Astrocyte (in vitro differentiated cells and primary cell): Measurements from ENCODE around the gene PRR5. TPM values are rescaled to one million over a fixed set of nuclear protein-coding genes. Genes with fewer than 3 reads are reported as not detected.

ENCODE experiments used
- DNase-seq: peaks from one replicate; pipeline ENCODE4 v3.0.0-alpha.2; 2010; ENCODE audit warnings: low read depth
- FAIRE-seq: peaks from 2 replicates; lab custom pipeline; 2011; peaks lifted over from hg19 to GRCh38; lab: Jason Lieb, UNC
- H2AFZ ChIP-seq: 2 replicates; pipeline ENCODE4 v1.6.0; 2012; ENCODE audit warnings: low read depth, low read length, inconsistent platforms
- H3K27ac ChIP-seq: 2 replicates; pipeline ENCODE4 v1.5.1; 2011; ENCODE audit warnings: low read depth, low read length, inconsistent platforms
- H3K27me3 ChIP-seq: 2 replicates; pipeline ENCODE4 v1.6.0; 2011; ENCODE audit warnings: low read length, inconsistent platforms; ENCODE audit not compliant: insufficient read depth
- H3K36me3 ChIP-seq: 2 replicates; pipeline ENCODE4 v1.5.1; 2011; ENCODE audit warnings: low read length, inconsistent platforms; ENCODE audit not compliant: insufficient read depth
- H3K4me1 ChIP-seq: 2 replicates; pipeline ENCODE4 v1.5.1; 2011; ENCODE audit warnings: low read length, inconsistent platforms; ENCODE audit not compliant: insufficient read depth
- H3K4me2 ChIP-seq: 2 replicates; pipeline ENCODE4 v1.6.0; 2012; ENCODE audit warnings: low read length, inconsistent platforms
- H3K4me3 ChIP-seq: 2 replicates; pipeline ENCODE4 v1.5.1; 2011; ENCODE audit warnings: low read depth, mild to moderate bottlenecking, low read length, inconsistent platforms; ENCODE audit not compliant: insufficient read depth
- H3K79me2 ChIP-seq: 2 replicates; pipeline ENCODE4 v1.6.0; 2012; ENCODE audit warnings: mild to moderate bottlenecking, low read length, inconsistent platforms; ENCODE audit not compliant: insufficient read depth
- H3K9ac ChIP-seq: 2 replicates; pipeline ENCODE4 v1.6.0; 2012; ENCODE audit warnings: mild to moderate bottlenecking, low read length, inconsistent platforms
- H3K9me3 ChIP-seq: 2 replicates; pipeline ENCODE4 v1.5.1; 2012; ENCODE audit warnings: low read depth, mild to moderate bottlenecking, low read length, inconsistent platforms; ENCODE audit not compliant: insufficient read depth
- H4K20me1 ChIP-seq: 2 replicates; pipeline ENCODE4 v1.6.0; 2012; ENCODE audit warnings: low read length, inconsistent platforms; ENCODE audit not compliant: insufficient read depth
- H3K27ac Mint-ChIP-seq: one replicate; pipeline ENCODE4 v1.8.0; 2021; ENCODE audit warnings: mild to moderate bottlenecking, mixed read lengths; ENCODE audit not compliant: unreplicated experiment
- H3K27me3 Mint-ChIP-seq: one replicate; pipeline ENCODE4 v1.8.0; 2021; ENCODE audit warnings: low read depth, mixed read lengths; ENCODE audit not compliant: unreplicated experiment
- H3K36me3 Mint-ChIP-seq: one replicate; pipeline ENCODE4 v1.8.0; 2021; ENCODE audit warnings: low read depth, mixed read lengths; ENCODE audit not compliant: unreplicated experiment
- H3K4me1 Mint-ChIP-seq: one replicate; pipeline ENCODE4 v1.8.0; 2021; ENCODE audit warnings: low read depth, mixed read lengths; ENCODE audit not compliant: unreplicated experiment
- H3K4me3 Mint-ChIP-seq: one replicate; pipeline ENCODE4 v1.8.0; 2021; ENCODE audit warnings: mild to moderate bottlenecking, moderate library complexity, mixed read lengths; ENCODE audit not compliant: unreplicated experiment
- H3K9me3 Mint-ChIP-seq: one replicate; pipeline ENCODE4 v1.8.0; 2021; ENCODE audit warnings: mild to moderate bottlenecking, mixed read lengths; ENCODE audit not compliant: unreplicated experiment
- EZH2 ChIP-seq: IDR thresholded peaks from 2 replicates; pipeline ENCODE4 v1.6.1; 2012; ENCODE audit warnings: mild to moderate bottlenecking, low read length, inconsistent platforms; ENCODE audit not compliant: insufficient read depth
- total RNA-seq: library from RNA; stranded (reverse); gene quantifications from 2 replicates; pipeline ENCODE4 v1.2.1, GENCODE V29; 2021
- TF ChIP-seq, protein P1 (sequence below): IDR thresholded peaks from 2 replicates; pipeline ENCODE4 v1.5.1; 2011; ENCODE audit warnings: low read depth, mild to moderate bottlenecking, inconsistent platforms, low read length, moderate library complexity; ENCODE audit not compliant: insufficient read depth

Gene PRR5
- total RNA-seq, 1 donor from 2014 or later = 23.6 TPM

DNA sequence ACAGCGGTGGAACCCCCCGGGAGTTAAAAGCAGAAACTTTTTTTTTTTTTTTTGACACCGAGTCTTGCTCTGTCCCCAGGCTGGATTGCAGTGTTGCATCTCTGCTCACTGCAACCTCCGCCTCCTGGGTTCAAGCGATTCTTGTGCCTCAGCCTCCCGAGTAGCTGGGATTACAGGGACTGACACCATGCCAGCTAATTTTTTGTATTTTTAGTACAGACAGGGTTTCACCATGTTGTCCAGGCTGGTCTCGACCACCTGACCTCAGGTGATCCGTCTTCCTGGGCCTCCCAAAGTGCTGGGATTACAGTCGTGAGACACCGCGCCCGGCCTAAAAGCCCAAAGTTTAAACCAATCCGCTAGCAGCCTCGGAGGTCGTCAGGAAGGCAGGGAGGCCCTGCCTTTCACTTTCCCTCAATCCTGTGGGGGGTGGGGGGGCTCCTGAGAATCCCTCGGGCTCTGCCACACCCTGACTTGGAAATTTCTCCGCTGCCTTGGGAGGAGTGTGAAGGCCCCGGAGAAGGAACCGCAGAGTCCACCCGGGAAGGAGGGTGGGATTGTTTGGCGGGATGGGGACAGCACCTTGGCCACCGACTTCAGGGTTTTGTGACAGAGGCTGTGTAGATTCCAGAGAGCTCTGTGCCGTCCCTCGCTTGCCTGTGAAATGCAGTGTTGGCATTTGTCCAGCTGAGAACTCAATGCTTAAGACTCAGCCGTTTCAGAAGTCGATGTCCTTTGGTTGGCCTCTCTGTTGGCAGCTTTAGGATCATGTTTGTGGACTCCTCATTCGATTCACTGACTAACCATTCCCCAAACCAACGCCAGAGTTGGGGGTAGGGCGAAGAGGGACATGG, 51.4 kb downstream of the PRR5 start:
- H3K27ac ChIP-seq = no peak overlapping the region
- peaks cover 4% of the 10 kb centered on the region for H4K20me1 ChIP-seq
- H3K27me3 ChIP-seq = peaks cover 29% of the 10 kb centered on the region
- no peak overlapping the region for H3K9ac ChIP-seq
- Mint-ChIP-seq H3K27me3 (peaks cover 10% of the 10 kb centered on the region), H3K9me3 (no peaks in the 10 kb centered on the region), H3K27ac (peak overlapping the region; percentile 58), H3K4me3 (peak overlapping the region; percentile 66), H3K4me1 (peaks cover 14% of the 10 kb centered on the region), H3K36me3 (no peaks in the 10 kb centered on the region)
- no peaks in the 10 kb centered on the region for H3K36me3 ChIP-seq
- H3K79me2 ChIP-seq = no peaks in the 10 kb centered on the region
- H3K9me3 ChIP-seq = no peaks in the 10 kb centered on the region
- TF ChIP-seq, protein P1, sequence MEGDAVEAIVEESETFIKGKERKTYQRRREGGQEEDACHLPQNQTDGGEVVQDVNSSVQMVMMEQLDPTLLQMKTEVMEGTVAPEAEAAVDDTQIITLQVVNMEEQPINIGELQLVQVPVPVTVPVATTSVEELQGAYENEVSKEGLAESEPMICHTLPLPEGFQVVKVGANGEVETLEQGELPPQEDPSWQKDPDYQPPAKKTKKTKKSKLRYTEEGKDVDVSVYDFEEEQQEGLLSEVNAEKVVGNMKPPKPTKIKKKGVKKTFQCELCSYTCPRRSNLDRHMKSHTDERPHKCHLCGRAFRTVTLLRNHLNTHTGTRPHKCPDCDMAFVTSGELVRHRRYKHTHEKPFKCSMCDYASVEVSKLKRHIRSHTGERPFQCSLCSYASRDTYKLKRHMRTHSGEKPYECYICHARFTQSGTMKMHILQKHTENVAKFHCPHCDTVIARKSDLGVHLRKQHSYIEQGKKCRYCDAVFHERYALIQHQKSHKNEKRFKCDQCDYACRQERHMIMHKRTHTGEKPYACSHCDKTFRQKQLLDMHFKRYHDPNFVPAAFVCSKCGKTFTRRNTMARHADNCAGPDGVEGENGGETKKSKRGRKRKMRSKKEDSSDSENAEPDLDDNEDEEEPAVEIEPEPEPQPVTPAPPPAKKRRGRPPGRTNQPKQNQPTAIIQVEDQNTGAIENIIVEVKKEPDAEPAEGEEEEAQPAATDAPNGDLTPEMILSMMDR = no peak
- TF ChIP-seq EZH2 = peak; percentile 83
- H3K4me2 ChIP-seq = peak overlapping the region; percentile 51
- DNase-seq (peak; percentile 81), FAIRE-seq (no peak)
- H3K4me1 ChIP-seq = peaks cover 13% of the 10 kb centered on the region
- no peak overlapping the region for H3K4me3 ChIP-seq
- no peak overlapping the region for H2AFZ ChIP-seq

DNA sequence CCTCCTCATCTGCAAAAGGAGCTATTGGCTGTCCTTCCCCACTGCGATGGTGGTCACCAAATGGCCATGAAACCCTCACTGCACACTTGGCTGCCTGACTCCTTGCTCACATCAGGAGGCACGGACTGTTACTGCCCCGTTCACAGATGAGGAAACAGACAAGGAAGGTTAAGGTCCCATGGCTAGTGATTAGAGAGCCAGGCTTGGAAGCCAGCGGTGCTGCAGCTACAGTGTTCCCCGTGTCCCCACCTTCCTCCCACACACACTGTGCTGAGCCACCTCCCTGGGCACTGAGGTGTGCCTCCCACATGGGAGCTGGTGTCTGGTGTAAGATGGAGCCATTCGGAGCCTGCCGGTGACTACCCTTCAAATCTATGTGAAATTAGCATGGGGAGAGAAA, 53.0 kb downstream of the PRR5 start:
- no peak for FAIRE-seq
- no peak overlapping the region for H3K4me3 Mint-ChIP-seq

More for the DNA sequence above, 53.0 kb downstream of the PRR5 start:
- H3K4me1 ChIP-seq = peaks cover 20% of the 10 kb centered on the region
- no peaks in the 10 kb centered on the region for H3K79me2 ChIP-seq
- no peak overlapping the region for H3K4me3 ChIP-seq
- no peaks in the 10 kb centered on the region for H3K9me3 ChIP-seq
- H3K36me3 ChIP-seq = no peaks in the 10 kb centered on the region
- Mint-ChIP-seq H3K9me3 (no peaks in the 10 kb centered on the region), H3K27ac (no peak overlapping the region), H3K27me3 (peaks cover 10% of the 10 kb centered on the region), H3K36me3 (no peaks in the 10 kb centered on the region), H3K4me1 (peaks cover 18% of the 10 kb centered on the region)
- no peak for TF ChIP-seq EZH2
- TF ChIP-seq, protein P1 = no peak
- H3K4me2 ChIP-seq = no peak overlapping the region
- H3K27me3 ChIP-seq = peaks cover 29% of the 10 kb centered on the region
- no peak overlapping the region for H3K27ac ChIP-seq
- H3K9ac ChIP-seq = no peak overlapping the region
- H2AFZ ChIP-seq = no peak overlapping the region
- no peak for DNase-seq
- peaks cover 4% of the 10 kb centered on the region for H4K20me1 ChIP-seq
